Gastroesophageal sphincter (tissue), 3 donors: ENCODE measurements around the gene ATP9A.

ENCODE experiments used
- POLR2A ChIP-seq, 2 donors: fragments of 450-650 bp; IDR thresholded peaks; one replicate each; pipeline ENCODE4 v1.6.1; 2017; ENCODE audit warnings: antibody characterized with exemption in 2 of 2, mild to moderate bottlenecking in 2 of 2, moderate library complexity in 1 of 2
- POLR2AphosphoS5 ChIP-seq: sonication (generic); formaldehyde crosslinking; IDR thresholded peaks from one replicate; pipeline ENCODE4 v1.6.1; 2017; ENCODE audit warnings: antibody characterized with exemption
- TF ChIP-seq, protein P1 (sequence below), 4 experiments: fragments of 200-600 bp in 2 of 4; fragments of 450-650 bp in 2 of 4; sonication (generic) in 1 of 4; IDR thresholded peaks; one replicate each; pipeline ENCODE4 v1.5.1; 2017 to 2019; ENCODE audit warnings: antibody characterized with exemption in 4 of 4, mild to moderate bottlenecking in 2 of 4, moderate library complexity in 2 of 4

DNA sequence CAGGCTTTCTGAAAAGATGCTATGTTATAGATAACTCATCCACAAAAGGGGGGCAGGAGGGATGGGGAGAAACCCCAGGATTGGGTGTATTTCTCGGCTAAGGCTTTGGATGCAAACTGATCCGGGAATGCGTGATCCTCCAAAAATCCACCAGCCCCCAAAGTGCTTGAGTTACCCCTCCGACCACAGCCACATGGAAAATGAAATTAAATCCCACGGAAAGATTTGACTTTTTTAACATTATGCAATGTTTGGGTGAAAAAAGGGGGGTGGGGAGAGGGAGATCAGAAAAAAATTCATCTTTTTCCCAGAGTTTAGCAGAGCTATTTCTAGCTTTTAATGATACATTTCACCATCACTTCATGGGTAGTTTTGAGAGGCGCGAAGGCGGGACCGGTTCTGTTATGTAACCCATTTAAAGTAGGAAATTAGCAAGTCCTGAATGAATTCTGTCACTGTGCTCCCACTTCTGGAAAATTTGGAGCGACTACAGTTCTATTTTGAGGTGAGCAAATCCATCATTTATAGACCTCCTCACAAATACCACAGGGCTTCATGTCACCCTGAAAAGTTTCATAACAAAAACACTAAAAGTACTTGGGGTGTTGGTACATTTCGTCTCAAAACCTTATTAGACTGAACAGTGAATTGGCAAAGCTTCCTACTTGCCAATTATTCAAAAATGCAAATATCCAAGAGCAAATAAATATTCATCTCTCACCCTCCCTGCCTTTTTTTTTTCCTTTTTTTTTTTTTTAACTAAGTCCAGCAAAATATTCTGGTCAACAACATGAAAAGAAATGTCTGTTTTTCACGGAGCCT lies 173.7 kb downstream of the ATP9A start:
- TF ChIP-seq, protein P1, sequence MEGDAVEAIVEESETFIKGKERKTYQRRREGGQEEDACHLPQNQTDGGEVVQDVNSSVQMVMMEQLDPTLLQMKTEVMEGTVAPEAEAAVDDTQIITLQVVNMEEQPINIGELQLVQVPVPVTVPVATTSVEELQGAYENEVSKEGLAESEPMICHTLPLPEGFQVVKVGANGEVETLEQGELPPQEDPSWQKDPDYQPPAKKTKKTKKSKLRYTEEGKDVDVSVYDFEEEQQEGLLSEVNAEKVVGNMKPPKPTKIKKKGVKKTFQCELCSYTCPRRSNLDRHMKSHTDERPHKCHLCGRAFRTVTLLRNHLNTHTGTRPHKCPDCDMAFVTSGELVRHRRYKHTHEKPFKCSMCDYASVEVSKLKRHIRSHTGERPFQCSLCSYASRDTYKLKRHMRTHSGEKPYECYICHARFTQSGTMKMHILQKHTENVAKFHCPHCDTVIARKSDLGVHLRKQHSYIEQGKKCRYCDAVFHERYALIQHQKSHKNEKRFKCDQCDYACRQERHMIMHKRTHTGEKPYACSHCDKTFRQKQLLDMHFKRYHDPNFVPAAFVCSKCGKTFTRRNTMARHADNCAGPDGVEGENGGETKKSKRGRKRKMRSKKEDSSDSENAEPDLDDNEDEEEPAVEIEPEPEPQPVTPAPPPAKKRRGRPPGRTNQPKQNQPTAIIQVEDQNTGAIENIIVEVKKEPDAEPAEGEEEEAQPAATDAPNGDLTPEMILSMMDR (IDR thresholded peaks at IDR 0.05): no peak
- TF ChIP-seq POLR2A (IDR thresholded peaks at IDR 0.05) (no peak), POLR2AphosphoS5 (peak; percentile 62)
